Mesothelial cell of epicardium (in vitro differentiated cells): ENCODE measurements around the gene SGSM2. TPM values are rescaled to one million over a fixed set of nuclear protein-coding genes. Genes with fewer than 3 reads are reported as not detected.
"Not testable (repeated sequence)": the region's sequence is repeated elsewhere in the genome, so short reads cannot be mapped to it uniquely, and the experiment has no call there.

Experiments
- DNase-seq, 2 experiments: peaks; one replicate each; pipeline ENCODE4 v3.0.0; 2021; ENCODE audit warnings: low spot score in 2 of 2; ENCODE audit not compliant: unreplicated experiment in 2 of 2
- H3K27ac Mint-ChIP-seq: 2 replicates; pipeline ENCODE4 v1.8.0; 2021; ENCODE audit warnings: mixed read lengths
- H3K27me3 Mint-ChIP-seq: 2 replicates; pipeline ENCODE4 v1.8.0; 2021; ENCODE audit warnings: low read depth, mixed read lengths
- H3K36me3 Mint-ChIP-seq: 2 replicates; pipeline ENCODE4 v1.8.0; 2021; ENCODE audit warnings: mixed read lengths
- H3K4me1 Mint-ChIP-seq: 2 replicates; pipeline ENCODE4 v1.8.0; 2021; ENCODE audit warnings: mixed read lengths
- H3K4me3 Mint-ChIP-seq: 2 replicates; pipeline ENCODE4 v1.8.0; 2021; ENCODE audit warnings: mild to moderate bottlenecking, moderate library complexity, mixed read lengths
- H3K9me3 Mint-ChIP-seq: 2 replicates; pipeline ENCODE4 v1.8.0; 2021; ENCODE audit warnings: mixed read lengths
- total RNA-seq: library from RNA; stranded (reverse); gene quantifications from 3 replicates; pipeline ENCODE4 v1.2.1, GENCODE V29; 2021
- TF ChIP-seq, protein P1 (sequence below): fragments of 200-600 bp; sonication (generic); IDR thresholded peaks from one replicate; pipeline ENCODE4 v1.5.0; 2021; ENCODE audit warnings: antibody characterized with exemption; ENCODE audit not compliant: unreplicated experiment

The SGSM2 gene
- total RNA-seq, 1 donor from 2014 or later = 79.2 TPM

DNA sequence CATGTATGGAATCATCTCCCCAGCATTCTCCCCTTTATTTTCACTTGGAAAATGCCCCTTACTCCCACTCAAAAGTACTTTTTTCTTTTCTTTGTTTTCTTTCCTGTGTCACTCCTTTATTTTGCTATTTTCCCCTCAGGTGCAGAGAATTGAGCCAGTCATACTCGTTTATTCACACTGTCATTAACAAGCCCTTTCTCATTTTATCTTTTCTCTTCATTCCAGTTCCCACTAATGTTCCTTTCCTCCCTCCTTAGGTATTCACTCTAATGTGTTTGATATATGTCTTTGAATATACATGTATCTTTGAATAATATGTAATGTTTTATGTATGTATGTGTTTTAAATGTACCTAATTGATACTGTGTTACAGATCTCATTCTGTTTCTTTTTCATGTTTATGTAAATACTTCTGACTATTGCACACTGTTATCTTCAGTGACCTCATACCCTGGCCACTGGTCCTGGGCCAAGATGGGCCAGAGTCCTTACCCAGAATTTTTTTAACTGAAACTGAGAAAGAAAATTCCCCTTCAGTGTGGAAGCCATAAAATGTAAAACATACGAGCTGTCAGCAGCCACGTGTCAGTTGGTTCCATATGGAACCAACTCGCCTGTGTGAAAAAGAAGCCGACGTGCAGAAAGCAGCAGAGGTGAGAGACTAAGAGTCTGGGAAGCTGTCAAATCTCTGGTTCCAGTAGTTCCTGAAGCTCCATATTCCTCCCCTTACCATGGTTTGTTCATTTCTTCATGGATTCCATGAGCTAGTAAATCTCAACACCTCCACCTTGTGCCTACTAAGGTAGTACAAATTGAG lies 27.8 kb upstream of the SGSM2 start:
- H3K4me1 Mint-ChIP-seq = peaks cover 13% of the 10 kb centered on the region
- H3K27me3 Mint-ChIP-seq = no peaks in the 10 kb centered on the region
- DNase-seq = no peak
- no peak overlapping the region for H3K4me3 Mint-ChIP-seq
- no peaks in the 10 kb centered on the region for H3K9me3 Mint-ChIP-seq
- peak overlapping the region; percentile 14 for H3K27ac Mint-ChIP-seq
- H3K36me3 Mint-ChIP-seq = peaks cover 2% of the 10 kb centered on the region
- TF ChIP-seq, protein P1, sequence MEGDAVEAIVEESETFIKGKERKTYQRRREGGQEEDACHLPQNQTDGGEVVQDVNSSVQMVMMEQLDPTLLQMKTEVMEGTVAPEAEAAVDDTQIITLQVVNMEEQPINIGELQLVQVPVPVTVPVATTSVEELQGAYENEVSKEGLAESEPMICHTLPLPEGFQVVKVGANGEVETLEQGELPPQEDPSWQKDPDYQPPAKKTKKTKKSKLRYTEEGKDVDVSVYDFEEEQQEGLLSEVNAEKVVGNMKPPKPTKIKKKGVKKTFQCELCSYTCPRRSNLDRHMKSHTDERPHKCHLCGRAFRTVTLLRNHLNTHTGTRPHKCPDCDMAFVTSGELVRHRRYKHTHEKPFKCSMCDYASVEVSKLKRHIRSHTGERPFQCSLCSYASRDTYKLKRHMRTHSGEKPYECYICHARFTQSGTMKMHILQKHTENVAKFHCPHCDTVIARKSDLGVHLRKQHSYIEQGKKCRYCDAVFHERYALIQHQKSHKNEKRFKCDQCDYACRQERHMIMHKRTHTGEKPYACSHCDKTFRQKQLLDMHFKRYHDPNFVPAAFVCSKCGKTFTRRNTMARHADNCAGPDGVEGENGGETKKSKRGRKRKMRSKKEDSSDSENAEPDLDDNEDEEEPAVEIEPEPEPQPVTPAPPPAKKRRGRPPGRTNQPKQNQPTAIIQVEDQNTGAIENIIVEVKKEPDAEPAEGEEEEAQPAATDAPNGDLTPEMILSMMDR = no peak

DNA sequence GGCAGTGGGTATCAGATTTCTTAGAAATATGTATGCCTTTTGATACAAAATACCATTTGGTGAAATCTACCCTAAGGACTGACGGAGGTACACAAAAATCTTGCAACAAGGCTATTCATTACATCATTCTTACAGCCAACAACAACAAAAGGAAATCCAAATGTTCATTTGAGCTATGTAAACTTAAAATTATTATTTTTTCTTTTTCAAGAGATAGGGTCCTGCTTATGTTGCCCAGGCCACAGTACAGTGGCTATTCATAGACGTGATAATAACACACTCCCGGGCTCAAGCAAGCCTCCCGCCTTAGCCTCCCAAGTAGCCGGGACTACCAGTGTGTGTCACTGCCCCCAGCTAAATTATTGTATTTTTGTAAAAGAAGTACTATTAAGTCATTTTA lies 24.6 kb upstream of the SGSM2 start:
- Mint-ChIP-seq H3K27ac (no peak overlapping the region), H3K4me1 (peaks cover 7% of the 10 kb centered on the region), H3K4me3 (no peak overlapping the region), H3K27me3 (no peaks in the 10 kb centered on the region), H3K36me3 (peaks cover 6% of the 10 kb centered on the region), H3K9me3 (no peaks in the 10 kb centered on the region)
- no peak for DNase-seq
- TF ChIP-seq, protein P1 = no peak

DNA sequence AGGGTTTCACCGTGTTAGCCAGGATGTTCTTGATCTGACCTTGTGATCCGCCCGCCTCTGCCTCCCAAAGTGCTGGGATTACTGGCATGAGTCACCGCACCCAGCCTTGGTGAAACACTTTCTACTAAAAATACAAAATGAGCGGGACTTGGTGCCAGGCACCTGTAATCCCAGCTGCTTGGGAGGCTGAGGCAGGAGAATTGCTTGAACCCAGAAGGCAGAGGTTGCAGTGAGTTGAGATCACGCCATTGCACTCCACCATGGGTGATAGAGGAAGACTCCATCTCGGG lies 20.4 kb upstream of the SGSM2 start:
- H3K36me3 Mint-ChIP-seq = peaks cover 16% of the 10 kb centered on the region
- H3K27ac Mint-ChIP-seq, H3K27me3 Mint-ChIP-seq, H3K4me3 Mint-ChIP-seq, H3K9me3 Mint-ChIP-seq, DNase-seq, H3K4me1 Mint-ChIP-seq: not testable (repeated sequence)

DNA sequence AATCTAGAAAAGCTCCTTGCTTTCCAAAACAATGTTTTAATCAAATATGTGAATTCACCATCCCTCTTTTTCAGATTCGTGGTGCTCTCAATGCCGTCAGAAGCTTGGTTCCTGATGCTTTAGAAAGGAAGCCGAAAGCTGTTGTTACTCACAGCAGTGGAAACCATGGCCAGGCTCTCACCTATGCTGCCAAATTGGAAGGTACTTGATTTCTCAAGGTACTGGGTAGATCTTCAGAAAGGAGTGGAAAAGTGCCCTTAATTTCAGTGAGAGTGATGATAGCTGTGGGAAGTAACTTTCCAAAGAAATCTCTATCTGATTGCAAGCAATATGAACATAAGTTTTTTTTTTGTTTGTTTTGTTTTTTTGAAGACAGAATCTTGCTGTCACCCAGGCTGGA lies 19.5 kb upstream of the SGSM2 start:
- no peak overlapping the region for H3K27ac Mint-ChIP-seq
- H3K36me3 Mint-ChIP-seq = peaks cover 21% of the 10 kb centered on the region
- H3K4me1 Mint-ChIP-seq = no peaks in the 10 kb centered on the region
- no peak for DNase-seq
- no peak overlapping the region for H3K4me3 Mint-ChIP-seq
- H3K9me3 Mint-ChIP-seq = no peaks in the 10 kb centered on the region
- H3K27me3 Mint-ChIP-seq = no peaks in the 10 kb centered on the region
- TF ChIP-seq, protein P1 = no peak

DNA sequence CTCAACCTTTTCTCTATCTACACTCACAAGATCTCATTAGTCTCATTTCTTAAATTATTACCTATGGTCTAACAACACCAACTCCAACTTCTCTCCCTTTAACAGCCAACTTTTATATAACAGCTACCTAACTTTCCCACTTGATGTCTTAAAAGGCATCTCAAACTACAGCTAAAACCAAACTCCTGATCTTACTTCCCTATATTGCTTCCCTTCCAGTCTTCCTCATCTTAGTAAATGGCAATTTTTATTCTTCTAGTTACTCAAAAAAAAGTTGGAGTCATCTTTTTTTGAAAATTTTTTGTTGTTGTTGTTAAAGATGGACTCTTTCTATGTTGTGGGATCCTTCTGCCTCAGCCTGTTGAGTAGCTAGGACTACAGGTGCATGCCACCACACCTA lies 18.2 kb upstream of the SGSM2 start:
- no peak overlapping the region for H3K4me3 Mint-ChIP-seq
- no peaks in the 10 kb centered on the region for H3K4me1 Mint-ChIP-seq
- DNase-seq = no peak
- no peak overlapping the region for H3K27ac Mint-ChIP-seq
- H3K27me3 Mint-ChIP-seq = no peaks in the 10 kb centered on the region
- H3K36me3 Mint-ChIP-seq = peaks cover 32% of the 10 kb centered on the region
- H3K9me3 Mint-ChIP-seq = no peaks in the 10 kb centered on the region
- TF ChIP-seq, protein P1 = no peak

DNA sequence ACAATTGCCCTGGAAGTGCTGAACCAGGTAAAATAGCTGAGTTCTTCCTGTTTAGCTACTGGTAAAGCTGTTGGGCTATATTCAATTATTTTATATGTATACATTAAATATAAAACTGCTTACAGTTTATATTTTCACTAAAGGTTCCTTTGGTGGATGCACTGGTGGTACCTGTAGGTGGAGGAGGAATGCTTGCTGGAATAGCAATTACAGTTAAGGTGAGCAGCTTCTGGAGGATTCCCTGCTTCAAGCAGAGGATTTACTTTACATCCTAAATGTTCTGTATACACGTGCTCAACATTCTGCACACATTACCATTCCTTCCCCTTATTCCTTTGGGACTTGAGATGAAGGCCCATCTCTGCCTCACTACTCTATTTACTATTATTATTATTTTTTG lies 15.9 kb upstream of the SGSM2 start:
- TF ChIP-seq, protein P1 = no peak
- Mint-ChIP-seq H3K4me3 (no peak overlapping the region), H3K4me1 (no peaks in the 10 kb centered on the region), H3K9me3 (no peaks in the 10 kb centered on the region), H3K27ac (no peak overlapping the region), H3K36me3 (peaks cover 41% of the 10 kb centered on the region), H3K27me3 (no peaks in the 10 kb centered on the region)
- DNase-seq = no peak
